K562 (cell line): Measurements from ENCODE around the gene DENND5B. TPM values are rescaled to one million over a fixed set of nuclear protein-coding genes. Genes with fewer than 3 reads are reported as not detected.
A peak's percentile ranks its signal among the peaks of the same experiment; 100 is the strongest.

ENCODE experiments used
- ATAC-seq: fragments of 200-7000 bp; cut with Tn5 transposase; 3 replicates; pipeline ENCODE4 v1.9.1; 2020; ENCODE audit warnings: moderate library complexity
- BruUV-seq: library from RNA; stranded (reverse); fragments of 400-500 nt; replicated peaks from 2 replicates; lab custom pipeline; 2021; lab: Mats Ljungman, UMichigan
- CTCF ChIA-PET: fragments of 300-600 bp; formaldehyde crosslinking; extraction: SDS; loops from one replicate; lab custom pipeline; 2021; ENCODE audit warnings: low intra/inter-chr PET ratio; lab: Yijun Ruan, JAX
- POLR2A ChIA-PET: fragments of 300-600, 350-650 bp; sonication (Branson Sonifier 250); formaldehyde crosslinking; extraction: SDS; loops from one replicate; lab custom pipeline; 2021; ENCODE audit warnings: antibody characterized with exemption, inconsistent platforms; lab: Yijun Ruan, JAX
- DNase-seq, 4 experiments: peaks; one replicate each; pipeline versions ENCODE4 v3.0.0 to v3.0.0-alpha.2; 2011 to 2018; ENCODE audit warnings: low spot score in 3 of 4, mixed read lengths in 3 of 4; ENCODE audit errors: extremely low read depth in 1 of 4
- FAIRE-seq: peaks from 2 replicates; lab custom pipeline; 2011; peaks lifted over from hg19 to GRCh38; lab: Jason Lieb, UNC
- H2AFZ ChIP-seq: 2 replicates; pipeline ENCODE4 v1.6.0; 2011; ENCODE audit warnings: low read depth, low read length, control low read depth, inconsistent platforms
- H3K27ac ChIP-seq: fragments of 200-600 bp; 3 replicates; pipeline ENCODE4 v1.8.0; 2011; ENCODE audit warnings: low read depth, mild to moderate bottlenecking, control low read depth, inconsistent platforms, low read length, moderate library complexity, mixed read lengths; ENCODE audit errors: extremely low read depth
- H3K27me3 ChIP-seq, 2 experiments: fragments of 300-600 bp in 1 of 2; 2 replicates in 1 of 2; 3 replicates in 1 of 2; pipeline versions ENCODE4 v1.6.0 to v1.8.0; 2011; ENCODE audit warnings: inconsistent platforms in 2 of 2, low read length in 2 of 2, mild to moderate bottlenecking in 1 of 2, mixed read lengths in 1 of 2, moderate library complexity in 1 of 2; ENCODE audit not compliant: control insufficient read depth in 2 of 2, insufficient read depth in 2 of 2
- H3K36me3 ChIP-seq: fragments of 300-600 bp; 3 replicates; pipeline ENCODE4 v1.8.0; 2011; ENCODE audit warnings: mild to moderate bottlenecking, low read length, inconsistent platforms; ENCODE audit not compliant: control insufficient read depth, insufficient read depth
- H3K4me1 ChIP-seq, 2 experiments: fragments of 200-600 bp in 1 of 2; replicated peaks in 1 of 2; 2 replicates in 1 of 2; 3 replicates in 1 of 2; pipeline versions ENCODE4 v1.5.1 to v1.8.0; 2011; ENCODE audit warnings: inconsistent platforms in 2 of 2, low read length in 2 of 2, mild to moderate bottlenecking in 1 of 2, mixed read lengths in 1 of 2, moderate library complexity in 1 of 2; ENCODE audit not compliant: control insufficient read depth in 2 of 2, insufficient read depth in 2 of 2
- H3K4me2 ChIP-seq: 2 replicates; pipeline ENCODE4 v1.6.1; 2011; ENCODE audit warnings: low read length, control low read depth, inconsistent platforms, mixed read lengths; ENCODE audit not compliant: insufficient read depth
- H3K4me3 ChIP-seq: fragments of 200-600 bp; sonication (generic), shearing (Covaris generic); 2 replicates; pipeline ENCODE4 v1.5.1; 2016; ENCODE audit warnings: control low read depth, inconsistent platforms
- H3K79me2 ChIP-seq: fragments of 200-600 bp; 3 replicates; pipeline ENCODE4 v1.8.0; 2011; ENCODE audit warnings: low read length, inconsistent platforms; ENCODE audit not compliant: control insufficient read depth, insufficient read depth
- H3K9ac ChIP-seq, 2 experiments: 2 replicates each; pipeline versions ENCODE4 v1.6.0 to v1.6.1; 2011; ENCODE audit warnings: low read depth in 2 of 2, low read length in 2 of 2, control low read depth in 1 of 2, inconsistent platforms in 1 of 2, mild to moderate bottlenecking in 1 of 2, mixed read lengths in 1 of 2; ENCODE audit not compliant: insufficient read depth in 1 of 2
- H3K9me1 ChIP-seq: one replicate; pipeline ENCODE4 v1.6.0; 2011; ENCODE audit warnings: inconsistent platforms, mild to moderate bottlenecking, low read length, moderate library complexity; ENCODE audit not compliant: control insufficient read depth, insufficient read depth
- H3K9me3 ChIP-seq: replicated peaks from 2 replicates; pipeline ENCODE4 v1.5.1; 2011; ENCODE audit warnings: low read depth, low read length, inconsistent platforms; ENCODE audit not compliant: control insufficient read depth, insufficient read depth
- H4K20me1 ChIP-seq: replicated peaks from 2 replicates; pipeline ENCODE4 v1.6.1; 2011; ENCODE audit warnings: low read length, inconsistent platforms, mixed read lengths; ENCODE audit not compliant: control insufficient read depth, insufficient read depth
- C11orf30 ChIP-seq: fragments of 450-650 bp; IDR thresholded peaks from 2 replicates; pipeline ENCODE4 v1.6.1; 2016; ENCODE audit warnings: low read depth, mild to moderate bottlenecking
- CTBP1 ChIP-seq: fragments of 450-650 bp; IDR thresholded peaks from 2 replicates; pipeline ENCODE4 v1.6.1; 2016; ENCODE audit warnings: borderline replicate concordance
- HMG20A ChIP-seq: fragments of 450-650 bp; formaldehyde crosslinking; conservative IDR thresholded peaks from 2 replicates; pipeline ENCODE4 v1.4.0; 2020; ENCODE audit warnings: mild to moderate bottlenecking, mixed read lengths
- MBD2 ChIP-seq: sonication (generic); IDR thresholded peaks from 2 replicates; pipeline ENCODE4 v1.6.1; 2016; ENCODE audit warnings: low read depth, borderline replicate concordance
- TCF7 ChIP-seq: sonication (generic); IDR thresholded peaks from 2 replicates; pipeline ENCODE4 v1.6.1; 2016; ENCODE audit warnings: antibody characterized with exemption, borderline replicate concordance
- TEAD4 ChIP-seq, 2 experiments: sonication (generic) in 1 of 2; formaldehyde crosslinking in 1 of 2; IDR thresholded peaks; 2 replicates each; pipeline versions ENCODE4 v1.6.1 to v1.8.0; 2012 to 2022; ENCODE audit warnings: borderline replicate concordance in 1 of 2, inconsistent platforms in 1 of 2, low read length in 1 of 2, mild to moderate bottlenecking in 1 of 2, missing genetic modification reagents in 1 of 2
- ZBTB2 ChIP-seq: fragments of 450-650 bp; IDR thresholded peaks from 2 replicates; pipeline ENCODE4 v1.6.1; 2016; ENCODE audit warnings: antibody characterized with exemption
- ZNF79 ChIP-seq: fragments of 250-450 bp; sonication (Bioruptor Pico); IDR thresholded peaks from 2 replicates; pipeline ENCODE4 v1.4.0; 2020; ENCODE audit warnings: low read depth, mild to moderate bottlenecking, moderate library complexity
- WGBS: fragments of 100-300 bp; shearing (Covaris generic); methylation state at CpG from one replicate; pipeline ENCODE4 v1.1.6; 2016; ENCODE audit warnings: low coverage, mixed read lengths; ENCODE audit not compliant: insufficient coverage; ENCODE audit errors: missing lambda C conversion rate; 5-methylcytosine and 5-hydroxymethylcytosine counted together
- in situ Hi-C: fragments of 300-500 bp; cut with MboI; formaldehyde crosslinking; loops from 4 replicates; pipeline ENCODE4 v1.15.0; 2018; ENCODE audit warnings: inconsistent platforms, mixed read lengths
- intact Hi-C: fragments of 100-400 bp; cut with micrococcal nuclease; formaldehyde crosslinking; loops from 2 replicates; pipeline ENCODE4 v1.14.2; 2022
- polyA plus RNA-seq, 8 experiments: library from polyadenylated mRNA; depleted of rRNA in 4 of 8; stranded (reverse) in 5 of 8; unstranded in 3 of 8; fragments of >200 nt; fragmentation: Nextera tagmentation in 2 of 8; fragmentation: Illumina TruSeq in 1 of 8; extraction: Ambion mirVana in 2 of 8; extraction: Trizol in 1 of 8; gene quantifications; 2 replicates each; pipeline versions ENCODE4 v1.2.1 to v1.2.3, GENCODE V29; 2011 to 2014; ENCODE audit warnings: inconsistent platforms in 1 of 8, missing spikeins in 1 of 8
- total RNA-seq, 7 experiments: library from RNA; depleted of rRNA in 6 of 7; stranded (reverse); fragments of >200 nt in 6 of 7; fragmentation: Illumina TruSeq in 2 of 7; extraction: Trizol in 2 of 7; gene quantifications; 2 replicates each; pipeline versions ENCODE4 v1.2.1 to v1.2.3, GENCODE V29; 2011 to 2021; ENCODE audit warnings: low replicate concordance in 1 of 7
- TF ChIP-seq, protein P1 (sequence below): fragments of 450-650 bp; IDR thresholded peaks from 2 replicates; pipeline ENCODE4 v1.6.1; 2016; ENCODE audit warnings: mild to moderate bottlenecking, moderate library complexity

DENND5B gene
- total and polyA plus RNA-seq, 9 of the 15 experiments (the other 6 are each of a cell fraction or from before 2014, with no cell fraction given) = 0.99 to 6.0 (median 3.6) TPM

DNA sequence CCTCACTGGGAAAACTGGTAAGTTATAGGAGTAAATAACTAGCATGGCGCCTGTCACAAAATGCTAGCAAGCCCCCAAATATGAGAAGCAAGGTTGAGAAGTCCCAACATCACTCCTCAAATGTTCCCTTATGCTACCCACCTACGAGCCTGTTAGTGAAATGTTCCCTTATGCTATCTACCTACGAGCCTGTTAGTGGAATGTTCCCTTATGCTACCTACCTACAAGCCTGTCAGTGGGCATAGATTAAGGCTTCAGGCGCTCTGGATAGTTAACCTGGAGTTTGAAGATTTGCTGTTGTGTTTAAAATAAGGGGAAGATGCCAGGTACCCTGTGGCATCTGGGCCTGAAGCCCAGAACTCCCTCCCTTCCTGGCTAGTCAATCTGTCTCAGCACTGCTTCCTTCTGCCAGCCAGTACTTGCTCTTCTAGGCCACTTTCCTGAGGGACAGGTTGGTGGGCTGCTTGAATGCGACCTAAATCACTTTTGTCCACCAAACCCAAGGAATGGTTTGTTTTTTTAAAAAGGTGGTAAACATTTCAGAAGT is 197.9 kb downstream of the DENND5B start:
- Histone ChIP-seq H2AFZ (peak overlapping the region; percentile 58; the same call in 1 of the 2 replicates), H3K9me3 (no peaks in the 10 kb centered on the region; the same call in 1 of the 2 replicates), H3K36me3 (no peaks in the 10 kb centered on the region), H3K4me2 (no peak overlapping the region), H4K20me1 (no peaks in the 10 kb centered on the region), H3K27ac (no peak overlapping the region), H3K27me3 (no peaks in the 10 kb centered on the region; a peak in 1 of 5 replicates), H3K79me2 (no peaks in the 10 kb centered on the region), H3K4me3 (no peak overlapping the region), H3K9me1 (no peaks in the 10 kb centered on the region), H3K9ac (no peak overlapping the region), H3K4me1 (no peaks in the 10 kb centered on the region)
- ChIA-PET CTCF (no interaction called here), POLR2A (no interaction called here)
- intact Hi-C loops (loop anchor here (5.0 kb wide), 1 partner anchor 141 kb away; no protein-coding TSS in a partner anchor), in situ Hi-C loops (no loop called here)
- DNase-seq (no peak), ATAC-seq (no peak), FAIRE-seq (no peak)
- WGBS = 13% methylated on average over 5 of the region's 5 CpGs
- BruUV-seq = no TSS peak
- TF ChIP-seq HMG20A (CRISPR knock-in tag) (no peak), TEAD4 (IDR thresholded peaks at IDR 0.05; ENCODE audit: low read length) (no peak), TEAD4 (CRISPR knock-in tag; IDR thresholded peaks at IDR 0.05; ENCODE audit: borderline replicate concordance) (no peak), CTBP1 (no peak), TCF7 (no peak), ZNF79 (CRISPR knock-in tag) (no peak), MBD2 (no peak), ZBTB2 (no peak), C11orf30 (no peak)
- TF ChIP-seq, protein P1, sequence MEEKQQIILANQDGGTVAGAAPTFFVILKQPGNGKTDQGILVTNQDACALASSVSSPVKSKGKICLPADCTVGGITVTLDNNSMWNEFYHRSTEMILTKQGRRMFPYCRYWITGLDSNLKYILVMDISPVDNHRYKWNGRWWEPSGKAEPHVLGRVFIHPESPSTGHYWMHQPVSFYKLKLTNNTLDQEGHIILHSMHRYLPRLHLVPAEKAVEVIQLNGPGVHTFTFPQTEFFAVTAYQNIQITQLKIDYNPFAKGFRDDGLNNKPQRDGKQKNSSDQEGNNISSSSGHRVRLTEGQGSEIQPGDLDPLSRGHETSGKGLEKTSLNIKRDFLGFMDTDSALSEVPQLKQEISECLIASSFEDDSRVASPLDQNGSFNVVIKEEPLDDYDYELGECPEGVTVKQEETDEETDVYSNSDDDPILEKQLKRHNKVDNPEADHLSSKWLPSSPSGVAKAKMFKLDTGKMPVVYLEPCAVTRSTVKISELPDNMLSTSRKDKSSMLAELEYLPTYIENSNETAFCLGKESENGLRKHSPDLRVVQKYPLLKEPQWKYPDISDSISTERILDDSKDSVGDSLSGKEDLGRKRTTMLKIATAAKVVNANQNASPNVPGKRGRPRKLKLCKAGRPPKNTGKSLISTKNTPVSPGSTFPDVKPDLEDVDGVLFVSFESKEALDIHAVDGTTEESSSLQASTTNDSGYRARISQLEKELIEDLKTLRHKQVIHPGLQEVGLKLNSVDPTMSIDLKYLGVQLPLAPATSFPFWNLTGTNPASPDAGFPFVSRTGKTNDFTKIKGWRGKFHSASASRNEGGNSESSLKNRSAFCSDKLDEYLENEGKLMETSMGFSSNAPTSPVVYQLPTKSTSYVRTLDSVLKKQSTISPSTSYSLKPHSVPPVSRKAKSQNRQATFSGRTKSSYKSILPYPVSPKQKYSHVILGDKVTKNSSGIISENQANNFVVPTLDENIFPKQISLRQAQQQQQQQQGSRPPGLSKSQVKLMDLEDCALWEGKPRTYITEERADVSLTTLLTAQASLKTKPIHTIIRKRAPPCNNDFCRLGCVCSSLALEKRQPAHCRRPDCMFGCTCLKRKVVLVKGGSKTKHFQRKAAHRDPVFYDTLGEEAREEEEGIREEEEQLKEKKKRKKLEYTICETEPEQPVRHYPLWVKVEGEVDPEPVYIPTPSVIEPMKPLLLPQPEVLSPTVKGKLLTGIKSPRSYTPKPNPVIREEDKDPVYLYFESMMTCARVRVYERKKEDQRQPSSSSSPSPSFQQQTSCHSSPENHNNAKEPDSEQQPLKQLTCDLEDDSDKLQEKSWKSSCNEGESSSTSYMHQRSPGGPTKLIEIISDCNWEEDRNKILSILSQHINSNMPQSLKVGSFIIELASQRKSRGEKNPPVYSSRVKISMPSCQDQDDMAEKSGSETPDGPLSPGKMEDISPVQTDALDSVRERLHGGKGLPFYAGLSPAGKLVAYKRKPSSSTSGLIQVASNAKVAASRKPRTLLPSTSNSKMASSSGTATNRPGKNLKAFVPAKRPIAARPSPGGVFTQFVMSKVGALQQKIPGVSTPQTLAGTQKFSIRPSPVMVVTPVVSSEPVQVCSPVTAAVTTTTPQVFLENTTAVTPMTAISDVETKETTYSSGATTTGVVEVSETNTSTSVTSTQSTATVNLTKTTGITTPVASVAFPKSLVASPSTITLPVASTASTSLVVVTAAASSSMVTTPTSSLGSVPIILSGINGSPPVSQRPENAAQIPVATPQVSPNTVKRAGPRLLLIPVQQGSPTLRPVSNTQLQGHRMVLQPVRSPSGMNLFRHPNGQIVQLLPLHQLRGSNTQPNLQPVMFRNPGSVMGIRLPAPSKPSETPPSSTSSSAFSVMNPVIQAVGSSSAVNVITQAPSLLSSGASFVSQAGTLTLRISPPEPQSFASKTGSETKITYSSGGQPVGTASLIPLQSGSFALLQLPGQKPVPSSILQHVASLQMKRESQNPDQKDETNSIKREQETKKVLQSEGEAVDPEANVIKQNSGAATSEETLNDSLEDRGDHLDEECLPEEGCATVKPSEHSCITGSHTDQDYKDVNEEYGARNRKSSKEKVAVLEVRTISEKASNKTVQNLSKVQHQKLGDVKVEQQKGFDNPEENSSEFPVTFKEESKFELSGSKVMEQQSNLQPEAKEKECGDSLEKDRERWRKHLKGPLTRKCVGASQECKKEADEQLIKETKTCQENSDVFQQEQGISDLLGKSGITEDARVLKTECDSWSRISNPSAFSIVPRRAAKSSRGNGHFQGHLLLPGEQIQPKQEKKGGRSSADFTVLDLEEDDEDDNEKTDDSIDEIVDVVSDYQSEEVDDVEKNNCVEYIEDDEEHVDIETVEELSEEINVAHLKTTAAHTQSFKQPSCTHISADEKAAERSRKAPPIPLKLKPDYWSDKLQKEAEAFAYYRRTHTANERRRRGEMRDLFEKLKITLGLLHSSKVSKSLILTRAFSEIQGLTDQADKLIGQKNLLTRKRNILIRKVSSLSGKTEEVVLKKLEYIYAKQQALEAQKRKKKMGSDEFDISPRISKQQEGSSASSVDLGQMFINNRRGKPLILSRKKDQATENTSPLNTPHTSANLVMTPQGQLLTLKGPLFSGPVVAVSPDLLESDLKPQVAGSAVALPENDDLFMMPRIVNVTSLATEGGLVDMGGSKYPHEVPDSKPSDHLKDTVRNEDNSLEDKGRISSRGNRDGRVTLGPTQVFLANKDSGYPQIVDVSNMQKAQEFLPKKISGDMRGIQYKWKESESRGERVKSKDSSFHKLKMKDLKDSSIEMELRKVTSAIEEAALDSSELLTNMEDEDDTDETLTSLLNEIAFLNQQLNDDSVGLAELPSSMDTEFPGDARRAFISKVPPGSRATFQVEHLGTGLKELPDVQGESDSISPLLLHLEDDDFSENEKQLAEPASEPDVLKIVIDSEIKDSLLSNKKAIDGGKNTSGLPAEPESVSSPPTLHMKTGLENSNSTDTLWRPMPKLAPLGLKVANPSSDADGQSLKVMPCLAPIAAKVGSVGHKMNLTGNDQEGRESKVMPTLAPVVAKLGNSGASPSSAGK = no peak
